Bronchial epithelial cell (primary cell): ENCODE results near the gene SEMA3A. TPM values are rescaled to one million over a fixed set of nuclear protein-coding genes. Genes with fewer than 3 reads are reported as not detected.
A peak's percentile ranks its signal among the peaks of the same experiment; 100 is the strongest.

ENCODE experiments used
- DNase-seq: peaks from one replicate; pipeline ENCODE4 v3.0.0-alpha.2; 2010; ENCODE audit warnings: low read depth
- FAIRE-seq: peaks from 2 replicates; lab custom pipeline; 2011; peaks lifted over from hg19 to GRCh38; lab: Jason Lieb, UNC
- H3K27me3 ChIP-seq: 2 replicates; pipeline ENCODE4 v1.5.1; 2011; ENCODE audit warnings: low read length; ENCODE audit not compliant: control insufficient read depth, insufficient read depth
- H3K36me3 ChIP-seq: 2 replicates; pipeline ENCODE4 v1.5.1; 2011; ENCODE audit warnings: low read length; ENCODE audit not compliant: control insufficient read depth, insufficient read depth
- H3K4me3 ChIP-seq: 2 replicates; pipeline ENCODE4 v1.5.1; 2011; ENCODE audit warnings: mild to moderate bottlenecking, low read depth, low read length, control low read depth
- CTCF ChIP-seq: IDR thresholded peaks from 2 replicates; pipeline ENCODE4 v1.5.1; 2011; ENCODE audit warnings: mild to moderate bottlenecking, moderate library complexity, low read length, control low read depth, inconsistent platforms; ENCODE audit not compliant: insufficient read depth, severe bottlenecking
- total RNA-seq: library from RNA; depleted of rRNA; stranded (reverse); fragments of >200 nt; gene quantifications from 2 replicates; pipeline ENCODE4 v1.2.1, GENCODE V29; 2014

Gene SEMA3A
- total RNA-seq, 1 donor from 2014 or later = 57.7 TPM

GRCh38 chr7:84021292-84021908 lies 173.2 kb downstream of the SEMA3A start:
- no peak overlapping the region for H3K4me3 ChIP-seq
- no peaks in the 10 kb centered on the region for H3K27me3 ChIP-seq
- no peak for FAIRE-seq
- H3K36me3 ChIP-seq = no peaks in the 10 kb centered on the region
- no peak for TF ChIP-seq CTCF
- no peak for DNase-seq

GRCh38 chr7:84017651-84018050 lies 176.9 kb downstream of the SEMA3A start:
- Histone ChIP-seq H3K4me3 (no peak overlapping the region), H3K36me3 (no peaks in the 10 kb centered on the region), H3K27me3 (no peaks in the 10 kb centered on the region)
- TF ChIP-seq CTCF = no peak
- DNase-seq = no peak
- FAIRE-seq = no peak

GRCh38 chr7:84013616-84014240 lies 180.9 kb downstream of the SEMA3A start:
- Histone ChIP-seq H3K27me3 (no peaks in the 10 kb centered on the region), H3K4me3 (no peak overlapping the region), H3K36me3 (no peaks in the 10 kb centered on the region)
- FAIRE-seq (no peak), DNase-seq (peak; percentile 84)
- TF ChIP-seq CTCF = no peak

- Histone ChIP-seq H3K27me3 (no peaks in the 10 kb centered on the region), H3K4me3 (no peak overlapping the region), H3K36me3 (no peaks in the 10 kb centered on the region)
- TF ChIP-seq CTCF = no peak
- DNase-seq = no peak
- no peak for FAIRE-seq
Observed at GRCh38 chr7:84009782-84010181, 184.8 kb downstream of the SEMA3A start.

- no peak for FAIRE-seq
- TF ChIP-seq CTCF = no peak
- DNase-seq = peak; percentile 80
- Histone ChIP-seq H3K27me3 (no peaks in the 10 kb centered on the region), H3K36me3 (no peaks in the 10 kb centered on the region), H3K4me3 (no peak overlapping the region)
Observed at GRCh38 chr7:84009051-84009450, 185.5 kb downstream of the SEMA3A start.
